ENCODE measurements around the gene PSPC1.

Gene PSPC1

DNA sequence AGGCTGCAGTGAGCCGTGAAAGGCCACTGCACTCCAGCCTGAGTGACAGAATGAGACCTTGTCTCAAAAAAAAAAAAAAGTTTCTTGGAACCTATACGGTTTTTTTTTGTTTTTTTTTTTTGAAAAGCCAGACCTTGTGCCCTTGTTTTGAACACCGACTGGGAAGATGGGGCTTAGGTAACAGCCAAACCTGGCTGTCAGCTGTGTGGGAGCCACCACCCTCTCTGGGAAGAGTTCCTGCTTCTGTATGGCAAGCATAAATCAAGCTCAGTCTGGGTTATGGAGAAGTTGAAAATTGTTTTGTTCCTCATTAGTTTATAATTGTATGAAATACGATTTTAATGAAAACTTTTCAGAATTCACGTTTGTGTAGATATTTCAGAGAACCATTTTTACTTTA lies 109.8 kb downstream of the PSPC1 start:
- no peak for DNase-seq

DNA sequence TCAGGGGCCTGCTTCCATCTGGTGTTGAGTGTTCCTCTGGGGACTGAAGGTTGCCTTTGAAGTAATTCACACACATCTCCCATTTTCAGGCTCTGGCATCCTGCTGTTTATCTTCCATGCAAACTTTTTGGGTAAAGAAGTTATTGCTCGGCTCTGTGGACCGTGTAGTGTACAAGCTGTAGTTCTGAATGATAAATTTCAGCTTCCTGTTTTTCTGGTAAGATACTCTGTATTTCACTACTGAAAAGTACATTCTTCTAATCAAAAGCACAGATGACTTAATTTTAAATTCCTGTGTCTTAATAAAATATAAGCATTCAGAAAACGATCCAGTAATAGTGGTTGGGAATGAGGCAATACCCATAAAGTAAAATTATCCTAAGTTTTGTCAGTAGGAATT lies 112.6 kb downstream of the PSPC1 start:
- no peak for DNase-seq

DNA sequence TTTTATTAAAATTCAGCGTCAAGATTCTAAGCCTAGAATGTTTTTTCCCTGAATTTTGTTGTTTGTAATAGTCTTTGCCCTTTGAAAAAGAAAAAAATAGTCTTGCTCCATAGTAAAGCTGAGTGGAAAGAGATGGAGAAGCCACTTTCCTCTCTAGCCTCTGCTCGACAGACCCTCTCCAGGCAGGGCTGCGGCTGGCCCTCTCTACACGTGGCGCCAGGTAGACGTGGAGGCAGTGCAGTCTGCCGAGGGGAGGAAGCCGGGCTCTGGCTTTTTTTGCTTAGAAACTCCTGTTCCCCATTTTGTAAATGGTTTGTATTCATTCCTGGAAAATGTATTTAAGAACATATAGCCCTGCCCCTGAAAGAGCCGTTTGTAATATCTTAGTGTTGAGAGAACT lies 114.0 kb downstream of the PSPC1 start:
- DNase-seq = no peak

DNA sequence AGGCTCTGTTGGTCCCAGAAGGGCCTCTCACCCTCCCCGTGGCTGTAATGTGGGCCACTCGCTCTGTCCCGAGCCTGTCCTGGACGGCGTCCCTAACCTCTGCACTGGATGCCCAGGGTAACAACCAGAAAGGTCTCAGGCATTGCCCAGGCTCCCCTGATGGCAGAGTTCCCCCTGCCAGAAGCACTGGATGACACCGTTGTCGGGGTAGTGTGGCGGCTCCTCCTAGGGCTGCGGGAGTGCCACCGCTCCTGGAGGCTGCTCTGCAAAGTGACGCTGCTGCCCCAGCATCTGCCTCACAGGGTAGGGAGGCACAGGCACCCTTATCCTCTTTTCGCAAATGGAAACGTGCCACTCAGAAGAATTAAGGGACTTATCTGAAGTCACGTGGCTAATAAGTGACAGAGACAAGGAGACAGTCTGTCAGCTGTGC lies 117.3 kb downstream of the PSPC1 start:
- no peak for DNase-seq

DNA sequence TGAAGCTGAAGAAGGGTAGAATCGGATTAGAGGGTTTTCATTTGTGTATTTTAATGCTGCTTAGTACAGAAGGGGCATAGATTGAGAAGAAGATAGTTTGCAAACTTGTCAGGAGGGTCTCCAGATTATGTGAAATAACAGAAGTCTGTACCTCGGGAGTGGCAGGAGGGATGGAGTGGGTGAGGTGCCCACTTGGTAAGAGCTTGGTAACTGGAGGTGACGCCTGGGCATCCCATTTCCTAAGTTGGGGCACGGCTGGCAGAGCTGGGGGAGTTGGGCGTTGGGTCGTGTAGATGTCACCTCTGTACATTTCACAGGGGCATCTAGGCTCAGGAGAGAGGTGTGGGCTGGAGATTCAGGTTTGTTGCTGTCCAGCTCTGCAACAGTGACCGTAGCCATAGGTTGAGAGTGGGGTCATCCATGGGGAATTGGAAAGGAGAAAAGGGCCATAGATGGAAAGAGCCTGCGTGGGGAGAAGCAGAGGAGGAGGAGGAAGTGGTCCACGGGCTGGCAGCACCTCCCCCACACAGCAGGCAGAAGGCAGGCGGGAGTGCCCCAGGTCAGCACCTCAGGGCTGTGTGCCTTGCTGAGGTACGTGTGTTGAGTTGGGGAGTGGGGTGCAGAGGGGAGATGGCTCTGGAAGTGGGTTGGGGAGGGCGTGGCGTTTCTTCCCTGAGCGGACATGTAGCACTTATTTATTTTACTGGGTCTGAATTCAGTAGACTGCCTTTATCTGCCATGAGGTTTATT lies 118.1 kb downstream of the PSPC1 start:
- no peak for DNase-seq

DNA sequence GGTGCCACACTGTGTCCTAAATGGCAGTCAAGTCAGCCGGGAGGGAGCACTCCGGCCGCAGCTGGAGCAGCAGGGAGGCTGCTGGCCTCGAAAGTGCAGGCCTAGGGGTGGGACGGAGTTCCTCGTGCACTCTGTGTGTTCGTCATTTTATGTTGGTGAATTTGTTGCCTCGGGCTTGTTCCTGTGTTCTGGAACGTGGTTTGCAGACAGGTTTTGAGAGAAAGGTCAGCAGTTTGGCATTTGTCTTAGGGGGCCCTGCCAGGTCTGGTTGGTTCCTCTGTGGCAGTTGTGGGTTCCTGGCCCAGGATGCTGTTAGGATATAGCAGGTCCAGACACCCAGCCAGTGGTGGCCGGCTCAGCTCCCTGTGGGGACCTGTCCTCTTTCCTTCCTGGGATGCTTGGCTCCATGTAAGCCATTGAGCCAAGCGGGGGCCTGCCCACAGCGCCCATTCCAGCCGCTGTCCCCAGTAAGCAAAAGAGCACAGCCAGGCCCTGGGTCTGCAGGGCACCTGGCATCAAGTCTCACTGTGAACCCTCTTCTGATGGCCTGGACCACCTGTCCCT lies 119.2 kb downstream of the PSPC1 start:
- no peak for DNase-seq

DNA sequence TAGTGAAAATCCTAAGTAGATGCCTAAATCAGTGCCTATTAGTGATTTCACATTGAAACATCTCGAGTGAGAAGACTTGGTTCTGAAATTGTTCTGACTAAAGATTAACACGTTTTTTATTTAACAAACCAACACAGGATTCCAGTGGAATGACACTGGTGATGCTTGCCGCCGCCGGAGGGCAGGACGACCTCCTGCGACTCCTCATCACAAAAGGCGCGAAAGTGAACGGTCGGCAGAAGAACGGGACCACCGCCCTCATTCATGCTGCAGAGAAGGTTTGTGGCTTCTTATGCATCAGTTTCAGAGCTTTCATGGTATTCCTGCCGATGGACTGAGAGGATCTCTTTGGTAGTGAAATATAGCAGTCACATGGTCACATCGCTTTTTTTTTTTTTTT lies 121.2 kb downstream of the PSPC1 start:
- DNase-seq = no peak

DNA sequence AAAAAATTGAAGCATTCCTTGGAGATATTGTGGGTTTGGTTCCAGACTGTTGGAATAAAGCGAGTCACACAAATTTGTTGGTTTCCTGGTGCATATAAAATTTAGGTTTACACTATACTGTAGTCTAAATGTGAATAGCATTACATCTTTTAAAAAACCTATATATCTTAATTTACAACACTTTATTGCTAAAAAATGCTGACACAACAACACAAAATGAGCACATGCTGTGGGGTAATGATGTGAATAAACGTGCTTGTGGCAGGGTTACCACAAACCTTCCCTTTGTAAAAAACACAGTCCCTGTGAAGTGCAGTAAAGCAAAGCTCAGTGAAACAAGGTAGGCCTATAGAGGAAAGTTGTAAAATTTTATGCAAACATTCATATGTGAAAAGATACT lies 121.6 kb downstream of the PSPC1 start:
- no peak for DNase-seq

DNA sequence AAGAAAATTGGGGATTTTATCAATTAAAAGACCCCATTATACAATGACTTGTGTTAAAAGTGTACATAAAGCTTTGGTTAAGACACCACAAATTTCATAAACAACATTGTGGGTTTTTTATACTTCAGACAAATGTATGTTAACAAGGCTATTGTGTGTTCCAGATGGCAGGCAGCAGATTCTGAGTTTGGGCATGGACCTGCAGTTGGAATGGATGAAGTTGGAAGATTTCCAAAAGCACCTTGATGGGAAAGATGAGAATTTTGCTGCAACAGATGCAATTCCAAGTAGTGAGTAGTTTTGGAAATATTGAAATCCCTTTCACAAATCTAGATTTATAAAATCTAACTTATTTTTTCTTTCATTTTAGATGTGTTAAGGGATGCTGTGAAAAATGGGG lies 123.9 kb downstream of the PSPC1 start:
- DNase-seq = no peak

DNA sequence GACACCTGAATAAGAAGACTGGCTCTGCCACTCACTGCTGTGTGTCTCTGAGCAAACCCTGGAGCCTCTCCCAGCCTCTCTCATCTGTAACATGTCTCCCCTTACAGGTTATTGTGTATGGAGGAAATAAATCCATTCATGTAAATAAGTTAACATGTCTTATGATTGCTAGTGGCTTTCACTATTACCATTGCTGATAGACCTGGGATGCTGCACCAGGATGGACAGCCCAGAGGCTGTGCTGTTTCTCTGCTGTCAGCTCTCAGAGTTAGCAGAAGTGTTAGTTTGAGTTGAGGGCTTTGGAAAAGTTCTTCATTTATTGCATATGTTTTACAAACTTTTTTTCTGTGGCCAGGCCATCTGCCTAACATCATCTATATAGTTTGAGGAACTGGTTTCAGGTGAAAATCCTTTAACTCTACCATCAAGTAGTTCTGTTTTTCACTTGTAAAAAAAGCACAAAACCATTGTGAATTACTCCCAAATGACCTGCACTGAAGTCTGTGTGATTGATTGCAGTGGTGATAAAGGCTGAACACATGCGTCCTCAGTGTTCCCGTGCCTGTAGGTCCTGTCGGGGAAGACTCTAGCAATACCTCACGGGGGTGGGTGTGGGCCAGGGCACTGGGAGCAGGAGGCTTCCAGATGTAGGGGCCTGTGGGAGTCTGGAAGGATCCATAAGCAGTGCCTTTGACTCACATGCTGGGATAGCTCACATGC lies 124.7 kb downstream of the PSPC1 start:
- no peak for DNase-seq

Measured in activated CD4-positive, alpha-beta T cell treated with anti-CD3 and anti-CD28 coated beads for 1 hour (primary cell).